Testis (tissue), 3 donors: ENCODE measurements around the gene DAG1. TPM values are rescaled to one million over a fixed set of nuclear protein-coding genes. Genes with fewer than 3 reads are reported as not detected.

Experiments used
- DNase-seq: peaks from one replicate; pipeline ENCODE4 v3.0.0-alpha.2; 2019
- H3K27ac ChIP-seq, 2 donors: fragments of 200-600 bp; sonication (generic); one replicate each; pipeline ENCODE4 v1.5.1; 2019
- H3K27me3 ChIP-seq: fragments of 200-600 bp; sonication (generic); one replicate; pipeline ENCODE4 v1.5.1; 2019
- H3K36me3 ChIP-seq: fragments of 200-600 bp; sonication (generic); one replicate; pipeline ENCODE4 v1.5.1; 2017; ENCODE audit warnings: low read depth; ENCODE audit errors: missing control alignments
- H3K4me1 ChIP-seq: fragments of 200-600 bp; sonication (generic); one replicate; pipeline ENCODE4 v1.5.1; 2019
- H3K4me3 ChIP-seq, 2 donors: fragments of 200-600 bp; sonication (generic); one replicate each; pipeline ENCODE4 v1.5.1; 2017 to 2019
- H3K9me3 ChIP-seq: fragments of 200-600 bp; sonication (generic); one replicate; pipeline ENCODE4 v1.5.1; 2017
- CTCF ChIP-seq, 3 experiments: fragments of 450-650 bp in 2 of 3; fragments of 200-600 bp in 1 of 3; sonication (generic) in 1 of 3; IDR thresholded peaks; one replicate each; pipeline ENCODE4 v1.5.1; 2016 to 2019; ENCODE audit warnings: antibody characterized with exemption in 3 of 3, mild to moderate bottlenecking in 2 of 3, moderate library complexity in 1 of 3
- POLR2A ChIP-seq: fragments of 450-650 bp; IDR thresholded peaks from one replicate; pipeline ENCODE4 v1.6.1; 2017; ENCODE audit warnings: antibody characterized with exemption, mild to moderate bottlenecking, moderate library complexity
- WGBS, 2 donors: methylation state at CpG; one replicate each; pipeline ENCODE4 v1.1.5; 2018; 5-methylcytosine and 5-hydroxymethylcytosine counted together
- intact Hi-C: fragments of 100-400 bp; cut with DNase I; formaldehyde crosslinking; loops from one replicate; pipeline ENCODE4 v1.15.1; 2023; ENCODE audit warnings: low total_unique reads
- polyA plus RNA-seq: library from polyadenylated mRNA; stranded (reverse); fragments of 350-450 nt; fragmentation: Illumina TruSeq; extraction: RNeasy Lipid Tissue Mini Kit (QIAGEN cat#74804); gene quantifications from one replicate; pipeline ENCODE4 v1.2.3, GENCODE V29; 2014; ENCODE audit warnings: low read depth, low replicate concordance; ENCODE audit not compliant: insufficient read depth
- total RNA-seq, 2 donors: library from RNA; depleted of rRNA; stranded (reverse); fragments of >200 nt; gene quantifications; one replicate each; pipeline ENCODE4 v1.2.3, GENCODE V29; 2016

Gene DAG1
- total and polyA plus RNA-seq, 3 donors from 2014 or later = 85.8 to 216 (median 169) TPM

GRCh38 chr3:49529567-49529966 is 59.5 kb downstream of the DAG1 start:
- H3K36me3 ChIP-seq = no peaks in the 10 kb centered on the region
- intact Hi-C loops = no loop called here
- no peak for DNase-seq

GRCh38 chr3:49530231-49530630 is 60.2 kb downstream of the DAG1 start:
- 84 to 85% methylated on average over 5 of the region's 5 CpGs for WGBS, 2 donors
- no peak for TF ChIP-seq POLR2A
- TF ChIP-seq CTCF (IDR thresholded peaks at IDR 0.05) = no peak
- no peak overlapping the region for H3K4me3 ChIP-seq
- H3K4me1 ChIP-seq = peaks cover 20% of the 10 kb centered on the region
- intact Hi-C loops = no loop called here
- DNase-seq = no peak
- H3K9me3 ChIP-seq = no peaks in the 10 kb centered on the region
- H3K36me3 ChIP-seq = no peaks in the 10 kb centered on the region
- H3K27ac ChIP-seq = no peak overlapping the region
- no peaks in the 10 kb centered on the region for H3K27me3 ChIP-seq

More at GRCh38 chr3:49529567-49529966, 59.5 kb downstream of the DAG1 start:
- Histone ChIP-seq H3K27ac (no peak overlapping the region), H3K4me3 (no peak overlapping the region), H3K27me3 (no peaks in the 10 kb centered on the region), H3K4me1 (peaks cover 14% of the 10 kb centered on the region), H3K9me3 (no peaks in the 10 kb centered on the region)
- TF ChIP-seq CTCF (IDR thresholded peaks at IDR 0.05) (no peak), POLR2A (no peak)

- Histone ChIP-seq H3K27ac (no peak overlapping the region), H3K4me3 (no peak overlapping the region), H3K9me3 (no peaks in the 10 kb centered on the region), H3K4me1 (peaks cover 25% of the 10 kb centered on the region), H3K27me3 (no peaks in the 10 kb centered on the region), H3K36me3 (no peaks in the 10 kb centered on the region)
- 80 to 86% methylated on average over 8 of the region's 8 CpGs for WGBS, 2 donors
- TF ChIP-seq CTCF (IDR thresholded peaks at IDR 0.05) (no peak), POLR2A (no peak)
- no peak for DNase-seq
- intact Hi-C loops = no loop called here
Measured at GRCh38 chr3:49530701-49531100, 60.6 kb downstream of the DAG1 start.

GRCh38 chr3:49531218-49531617 is 61.2 kb downstream of the DAG1 start:
- intact Hi-C loops = no loop called here
- no peak for DNase-seq
- no peak for TF ChIP-seq CTCF (IDR thresholded peaks at IDR 0.05)
- no peak for TF ChIP-seq POLR2A
- Histone ChIP-seq H3K9me3 (no peaks in the 10 kb centered on the region), H3K4me3 (no peak overlapping the region), H3K27ac (no peak overlapping the region), H3K36me3 (no peaks in the 10 kb centered on the region), H3K27me3 (no peaks in the 10 kb centered on the region), H3K4me1 (peaks cover 30% of the 10 kb centered on the region)
- WGBS, 2 donors = 82 to 87% methylated on average over 10 of the region's 10 CpGs

- 96% methylated on average over 8 to 16 of the region's 16 CpGs for WGBS, 2 donors
- DNase-seq = no peak
- Histone ChIP-seq H3K27me3 (no peaks in the 10 kb centered on the region), H3K36me3 (no peaks in the 10 kb centered on the region), H3K4me3 (no peak overlapping the region), H3K27ac (no peak overlapping the region), H3K4me1 (peaks cover 35% of the 10 kb centered on the region), H3K9me3 (no peaks in the 10 kb centered on the region)
- intact Hi-C loops = no loop called here
- TF ChIP-seq POLR2A (no peak), CTCF (IDR thresholded peaks at IDR 0.05) (no peak)
Measured at GRCh38 chr3:49531715-49532114, 61.6 kb downstream of the DAG1 start.
